Aorta (tissue), 5 donors: Measurements from ENCODE around the gene LNPK. TPM values are rescaled to one million over a fixed set of nuclear protein-coding genes. Genes with fewer than 3 reads are reported as not detected.

Source experiments
- ATAC-seq: fragments of 200-7000 bp; cut with Tn5 transposase; one replicate; pipeline ENCODE4 v1.9.1; 2022; ENCODE audit warnings: moderate library complexity; ENCODE audit not compliant: low FRiP score
- DNase-seq, 2 donors: peaks; one replicate each; pipeline ENCODE4 v3.0.0-alpha.2; 2020
- H3K27ac ChIP-seq, 2 donors: one replicate each; pipeline ENCODE4 v1.5.1; 2013; ENCODE audit warnings: low read length in 2 of 2, mild to moderate bottlenecking in 2 of 2, moderate library complexity in 2 of 2, control low read depth in 1 of 2, inconsistent platforms in 1 of 2, low read depth in 1 of 2
- H3K27me3 ChIP-seq, 2 donors: one replicate each; pipeline ENCODE4 v1.6.1; 2013; ENCODE audit warnings: control low read depth in 1 of 2, low read length in 1 of 2, mild to moderate bottlenecking in 1 of 2, moderate library complexity in 1 of 2; ENCODE audit not compliant: insufficient read depth in 2 of 2, control insufficient read depth in 1 of 2
- H3K36me3 ChIP-seq, 2 donors: one replicate each; pipeline ENCODE4 v1.6.1; 2013; ENCODE audit warnings: control low read depth in 1 of 2, low read length in 1 of 2, mild to moderate bottlenecking in 1 of 2; ENCODE audit not compliant: insufficient read depth in 2 of 2, control insufficient read depth in 1 of 2
- H3K4me1 ChIP-seq, 2 donors: one replicate each; pipeline ENCODE4 v1.6.1; 2013; ENCODE audit warnings: low read length in 2 of 2, control low read depth in 1 of 2, mild to moderate bottlenecking in 1 of 2, moderate library complexity in 1 of 2; ENCODE audit not compliant: insufficient read depth in 2 of 2, control insufficient read depth in 1 of 2
- H3K4me3 ChIP-seq, 2 donors: one replicate each; pipeline ENCODE4 v1.5.1; 2013; ENCODE audit warnings: low read length in 2 of 2, control low read depth in 1 of 2, mild to moderate bottlenecking in 1 of 2
- H3K9me3 ChIP-seq: one replicate; pipeline ENCODE4 v1.6.1; 2013; ENCODE audit warnings: mild to moderate bottlenecking, low read length; ENCODE audit not compliant: control insufficient read depth
- WGBS, 2 donors: extraction: QIAGEN DNeasy Blood & Tissue Kit; methylation state at CpG; one replicate each; pipeline ENCODE4 v1.1.7; 2013; 5-methylcytosine and 5-hydroxymethylcytosine counted together
- intact Hi-C, 2 donors: fragments of 100-400 bp; cut with DNase I; formaldehyde crosslinking; loops; one replicate each; pipeline versions ENCODE4 v1.14.2 to v1.15.0; 2022
- long read RNA-seq, 2 donors: library from polyadenylated mRNA; unstranded; transcript quantifications; one replicate each; pipeline ENCODE4 v2.0.0, GENCODE V29; 2020 to 2021
- polyA plus RNA-seq, 2 donors: library from polyadenylated mRNA; stranded (reverse); fragments of 200-250 nt; gene quantifications; one replicate each; pipeline ENCODE4 v1.2.3, GENCODE V29; 2013
- total RNA-seq, 2 donors: library from RNA; stranded (reverse); fragmentation: NEBNext Ultra II Directional; extraction: Animal tissue kit (Norgen Biotek cat#: 25700); gene quantifications; one replicate each; pipeline ENCODE4 v1.2.1, GENCODE V29; 2021
- donor health status: healthy with polysubstance abuse.
- donor health status: Bipolar disorder and iron deficiency.
- donor health status: DM: no; HTN: no; CAD: no.
- donor health status: DM: no; HTN: no; CAD: no.
- donor health status: DM: yes; HTN: yes; CAD: no.

Gene LNPK
- total RNA-seq (10 to 100 TPM; 34.2 to 40.7 TPM), polyA plus RNA-seq (1 to 10 TPM; 7.0 to 7.9 TPM)
- long read RNA-seq, donor 1, full-length matches to known transcripts = 9 of 21 reads
- long read RNA-seq, donor 1, partial matches to known transcripts = 2 of 21 reads
- long read RNA-seq, donor 1, other reads (novel, unspliced or antisense) = 10 of 21 reads
- long read RNA-seq, donor 2, full-length matches to known transcripts = 8 of 16 reads
- long read RNA-seq, donor 2, partial matches to known transcripts = 1 of 16 reads
- long read RNA-seq, donor 2, other reads (novel, unspliced or antisense) = 7 of 16 reads

GRCh38 chr2:176001916-176002687 lies at the start of gene LNPK:
LNPK (minus strand) TSS chr2:176002267; CDS start chr2:175995584, 6,683 bp downstream.
- ATAC-seq (peak; percentile 99), DNase-seq (peak; percentile 96 to 97)
- H3K4me3 ChIP-seq = peak within 1 kb of the TSS; percentile 46 to 74
- H3K27ac ChIP-seq = peak within 1 kb of the TSS; percentile 10
- intact Hi-C loops = loop anchor here in 1 of 2 donors (5.0 kb wide), 1 partner anchor 130 kb away; no protein-coding TSS in a partner anchor
- no peaks in the 10 kb centered on the region for H3K9me3 ChIP-seq
- no peaks in the 10 kb centered on the region for H3K4me1 ChIP-seq
- H3K27me3 ChIP-seq = no peaks in the 10 kb centered on the region
- H3K36me3 ChIP-seq = no peaks in the 10 kb centered on the region
- 0% methylated on average over 56 to 57 of the region's 57 CpGs for WGBS, 2 donors

GRCh38 chr2:176039375-176039774 lies 37.3 kb upstream of the LNPK start:
- H3K27me3 ChIP-seq = no peaks in the 10 kb centered on the region
- H3K27ac ChIP-seq = no peak overlapping the region
- ATAC-seq (no peak), DNase-seq (no peak)
- intact Hi-C loops = no loop called here
- 61 to 63% methylated on average over 3 of the region's 3 CpGs for WGBS, 2 donors
- H3K9me3 ChIP-seq = peaks cover under 1% of the 10 kb centered on the region
- no peaks in the 10 kb centered on the region for H3K4me1 ChIP-seq
- no peaks in the 10 kb centered on the region for H3K36me3 ChIP-seq
- H3K4me3 ChIP-seq = no peak overlapping the region

GRCh38 chr2:176038694-176039093 lies 36.6 kb upstream of the LNPK start:
- Histone ChIP-seq H3K4me3 (no peak overlapping the region), H3K9me3 (no peaks in the 10 kb centered on the region), H3K27ac (no peak overlapping the region), H3K4me1 (no peaks in the 10 kb centered on the region), H3K36me3 (no peaks in the 10 kb centered on the region), H3K27me3 (no peaks in the 10 kb centered on the region)
- ATAC-seq = no peak
- intact Hi-C loops = no loop called here
- no peak for DNase-seq
- 72 to 74% methylated on average over 2 of the region's 2 CpGs for WGBS, 2 donors

GRCh38 chr2:176035013-176035691 lies 33.1 kb upstream of the LNPK start:
- ATAC-seq (no peak), DNase-seq (no peak)
- H3K27me3 ChIP-seq = no peaks in the 10 kb centered on the region
- no peaks in the 10 kb centered on the region for H3K36me3 ChIP-seq
- H3K4me3 ChIP-seq = no peak overlapping the region
- no peaks in the 10 kb centered on the region for H3K9me3 ChIP-seq
- H3K27ac ChIP-seq = no peak overlapping the region
- no peaks in the 10 kb centered on the region for H3K4me1 ChIP-seq
- intact Hi-C loops = no loop called here
- 71% methylated on average over 6 of the region's 6 CpGs for WGBS, 2 donors

GRCh38 chr2:176027806-176028205 lies 25.7 kb upstream of the LNPK start:
- Histone ChIP-seq H3K4me3 (no peak overlapping the region), H3K27ac (no peak overlapping the region), H3K4me1 (no peaks in the 10 kb centered on the region), H3K36me3 (no peaks in the 10 kb centered on the region), H3K9me3 (no peaks in the 10 kb centered on the region), H3K27me3 (peaks cover 0 to 1% of the 10 kb centered on the region in 2 donors)
- DNase-seq = no peak
- 55 to 57% methylated on average over 2 of the region's 2 CpGs for WGBS, 2 donors
- no peak for ATAC-seq
- intact Hi-C loops = no loop called here

- WGBS, 2 donors = 79 to 80% methylated on average over 4 of the region's 4 CpGs
- intact Hi-C loops = no loop called here
- no peak for DNase-seq
Measured at GRCh38 chr2:176025932-176026331, 23.9 kb upstream of the LNPK start.

GRCh38 chr2:176024083-176024482 lies 22.0 kb upstream of the LNPK start:
- WGBS, 2 donors = 85 to 86% methylated on average over 2 of the region's 2 CpGs
- peaks cover 0 to 1% of the 10 kb centered on the region in 2 donors for H3K27me3 ChIP-seq
- DNase-seq = no peak
- no peaks in the 10 kb centered on the region for H3K9me3 ChIP-seq
- H3K4me3 ChIP-seq = no peak overlapping the region
- intact Hi-C loops = no loop called here
- no peaks in the 10 kb centered on the region for H3K4me1 ChIP-seq
- H3K36me3 ChIP-seq = no peaks in the 10 kb centered on the region
- no peak for ATAC-seq
- no peak overlapping the region for H3K27ac ChIP-seq

More at GRCh38 chr2:176025932-176026331, 23.9 kb upstream of the LNPK start:
- ATAC-seq = no peak
- Histone ChIP-seq H3K4me1 (no peaks in the 10 kb centered on the region), H3K4me3 (no peak overlapping the region), H3K9me3 (no peaks in the 10 kb centered on the region), H3K27me3 (peaks cover 0 to 1% of the 10 kb centered on the region in 2 donors), H3K36me3 (no peaks in the 10 kb centered on the region), H3K27ac (no peak overlapping the region)

GRCh38 chr2:176022048-176022447 lies 20.0 kb upstream of the LNPK start:
- no peak overlapping the region for H3K27ac ChIP-seq
- no peak for ATAC-seq
- H3K4me1 ChIP-seq = no peaks in the 10 kb centered on the region
- DNase-seq = no peak
- no peak overlapping the region for H3K4me3 ChIP-seq
- intact Hi-C loops = no loop called here
- 93 to 94% methylated on average over 1 of the region's 1 CpG for WGBS, 2 donors
- peaks cover 1% of the 10 kb centered on the region for H3K9me3 ChIP-seq
- H3K27me3 ChIP-seq = no peaks in the 10 kb centered on the region
- no peaks in the 10 kb centered on the region for H3K36me3 ChIP-seq
